Keratinocyte (primary cell): ENCODE results near the gene CDKN3.

ENCODE experiments used
- EZH2 ChIP-seq: IDR thresholded peaks from one replicate; pipeline ENCODE4 v1.6.1; 2012; ENCODE audit warnings: inconsistent platforms, mild to moderate bottlenecking, low read length, moderate library complexity
- TF ChIP-seq, protein P1 (sequence below), 3 experiments: IDR thresholded peaks in 1 of 3; conservative IDR thresholded peaks in 1 of 3; optimal IDR thresholded peaks in 1 of 3; 2 replicates in 2 of 3; 3 replicates in 1 of 3; pipeline versions ENCODE3 to v1.5.1; 2011; ENCODE audit warnings: low read length in 3 of 3, mild to moderate bottlenecking in 3 of 3, moderate library complexity in 2 of 3, control low read depth in 1 of 3, inconsistent platforms in 1 of 3; ENCODE audit not compliant: insufficient read depth in 2 of 3; ENCODE audit errors: extremely low read depth in 1 of 3

DNA sequence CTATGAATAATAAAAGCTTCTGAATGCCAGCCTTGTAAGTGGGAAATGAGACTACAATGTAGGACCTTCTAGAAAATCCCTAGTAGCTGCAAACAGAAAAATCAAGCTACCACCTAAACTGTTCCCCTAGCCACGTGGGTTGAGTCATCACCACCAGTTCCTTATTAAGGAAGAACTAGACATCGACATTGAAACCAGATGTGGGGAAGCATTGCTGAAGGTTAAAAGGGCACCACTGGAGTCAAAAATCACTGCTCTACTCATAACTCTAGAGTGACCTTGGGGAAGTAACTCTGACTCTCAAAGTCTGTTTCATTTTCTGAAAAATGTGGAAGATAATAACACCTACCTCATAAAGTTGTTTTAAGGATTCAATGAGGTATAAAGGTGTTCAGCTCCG is 53.7 kb downstream of the CDKN3 start:
- TF ChIP-seq, protein P1, sequence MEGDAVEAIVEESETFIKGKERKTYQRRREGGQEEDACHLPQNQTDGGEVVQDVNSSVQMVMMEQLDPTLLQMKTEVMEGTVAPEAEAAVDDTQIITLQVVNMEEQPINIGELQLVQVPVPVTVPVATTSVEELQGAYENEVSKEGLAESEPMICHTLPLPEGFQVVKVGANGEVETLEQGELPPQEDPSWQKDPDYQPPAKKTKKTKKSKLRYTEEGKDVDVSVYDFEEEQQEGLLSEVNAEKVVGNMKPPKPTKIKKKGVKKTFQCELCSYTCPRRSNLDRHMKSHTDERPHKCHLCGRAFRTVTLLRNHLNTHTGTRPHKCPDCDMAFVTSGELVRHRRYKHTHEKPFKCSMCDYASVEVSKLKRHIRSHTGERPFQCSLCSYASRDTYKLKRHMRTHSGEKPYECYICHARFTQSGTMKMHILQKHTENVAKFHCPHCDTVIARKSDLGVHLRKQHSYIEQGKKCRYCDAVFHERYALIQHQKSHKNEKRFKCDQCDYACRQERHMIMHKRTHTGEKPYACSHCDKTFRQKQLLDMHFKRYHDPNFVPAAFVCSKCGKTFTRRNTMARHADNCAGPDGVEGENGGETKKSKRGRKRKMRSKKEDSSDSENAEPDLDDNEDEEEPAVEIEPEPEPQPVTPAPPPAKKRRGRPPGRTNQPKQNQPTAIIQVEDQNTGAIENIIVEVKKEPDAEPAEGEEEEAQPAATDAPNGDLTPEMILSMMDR (optimal IDR thresholded peaks at IDR 0.05 in 1 of 3, IDR thresholded peaks at IDR 0.05 in 1 of 3, conservative IDR thresholded peaks at IDR 0.05 in 1 of 3; ENCODE audit: extremely low read depth in 1 of 3, insufficient read depth in 2 of 3, low read length in 3 of 3) = no peak
- no peak for TF ChIP-seq EZH2
